SKM-1 treated with dmso at 0.1 percent for 144 hours (cell line): Measurements from ENCODE around the gene SEPTIN2.
"Not testable (repeated sequence)": the region's sequence is repeated elsewhere in the genome, so short reads cannot be mapped to it uniquely, and the experiment has no call there.

Experiments
- DNase-seq: peaks from one replicate; lab custom pipeline; 2025; ENCODE audit not compliant: unreplicated experiment; lab: John Stamatoyannopoulos, UW

The SEPTIN2 gene

GRCh38 chr2:241315879-241316631 is at the start of gene SEPTIN2:
Gene SEPTIN2, plus strand, starts transcription at chr2:241315925. Its CDS starts 8,308 bp downstream, at chr2:241324233.
- DNase-seq, result peak; percentile 30

GRCh38 chr2:241267249-241268067 is 48.3 kb upstream of the SEPTIN2 start:
- no peak for DNase-seq

GRCh38 chr2:241268306-241268705 is 47.4 kb upstream of the SEPTIN2 start:
- DNase-seq, result no peak

- no peak for DNase-seq
Measured at GRCh38 chr2:241268716-241269445, 46.8 kb upstream of the SEPTIN2 start.

GRCh38 chr2:241269707-241270520 is 45.8 kb upstream of the SEPTIN2 start:
- DNase-seq, result no peak

GRCh38 chr2:241270531-241270930 is 45.2 kb upstream of the SEPTIN2 start:
- no peak for DNase-seq

- peak; percentile 32 for DNase-seq
Measured at GRCh38 chr2:241271706-241272302, 43.9 kb upstream of the SEPTIN2 start.

- no peak for DNase-seq
Measured at GRCh38 chr2:241272303-241273209, 43.2 kb upstream of the SEPTIN2 start.

GRCh38 chr2:241273210-241274020 is 42.3 kb upstream of the SEPTIN2 start:
- DNase-seq, result no peak

GRCh38 chr2:241274127-241274526 is 41.6 kb upstream of the SEPTIN2 start:
- no peak for DNase-seq

- no peak for DNase-seq
Measured at GRCh38 chr2:241275504-241275903, 40.2 kb upstream of the SEPTIN2 start.

- no peak for DNase-seq
Measured at GRCh38 chr2:241275910-241276309, 39.8 kb upstream of the SEPTIN2 start.

- DNase-seq, result not testable (repeated sequence)
Measured at GRCh38 chr2:241278306-241278705, 37.4 kb upstream of the SEPTIN2 start.

GRCh38 chr2:241279413-241279812 is 36.3 kb upstream of the SEPTIN2 start:
- no peak for DNase-seq

- DNase-seq, result no peak
Measured at GRCh38 chr2:241279828-241280227, 35.9 kb upstream of the SEPTIN2 start.

GRCh38 chr2:241280291-241280690 is 35.4 kb upstream of the SEPTIN2 start:
- DNase-seq, result no peak

- DNase-seq, result no peak
Measured at GRCh38 chr2:241282555-241282954, 33.2 kb upstream of the SEPTIN2 start.

GRCh38 chr2:241285596-241285995 is 30.1 kb upstream of the SEPTIN2 start:
- no peak for DNase-seq
